Activated CD4-positive, alpha-beta T cell treated with anti-CD3 and anti-CD28 coated beads, Interleukin-2, amount 50 U/mL, for 16 hours (primary cell): ENCODE results near the gene PSMG3.

ENCODE experiments used
- DNase-seq: peaks from one replicate; pipeline ENCODE4 v3.0.0-alpha.2; 2020

Gene PSMG3

GRCh38 chr7:1542841-1543747, 26.7 kb downstream of the PSMG3 start:
- DNase-seq, result no peak

- no peak for DNase-seq
Observed at GRCh38 chr7:1542329-1542728, 27.5 kb downstream of the PSMG3 start.

GRCh38 chr7:1541431-1542162, 28.2 kb downstream of the PSMG3 start:
- no peak for DNase-seq

- DNase-seq, result no peak
Observed at GRCh38 chr7:1540776-1541271, 29.0 kb downstream of the PSMG3 start.

- DNase-seq, result no peak
Observed at GRCh38 chr7:1539882-1540775, 29.7 kb downstream of the PSMG3 start.

GRCh38 chr7:1539181-1539881, 30.5 kb downstream of the PSMG3 start:
- DNase-seq, result no peak

GRCh38 chr7:1538544-1539180, 31.2 kb downstream of the PSMG3 start:
- no peak for DNase-seq

GRCh38 chr7:1537535-1538412, 32.1 kb downstream of the PSMG3 start:
- DNase-seq, result no peak

- no peak for DNase-seq
Observed at GRCh38 chr7:1536743-1537534, 32.9 kb downstream of the PSMG3 start.

- no peak for DNase-seq
Observed at GRCh38 chr7:1536455-1536742, 33.4 kb downstream of the PSMG3 start.

- DNase-seq, result no peak
Observed at GRCh38 chr7:1535701-1536454, 34.0 kb downstream of the PSMG3 start.

- no peak for DNase-seq
Observed at GRCh38 chr7:1535100-1535458, 34.8 kb downstream of the PSMG3 start.

GRCh38 chr7:1534330-1535099, 35.3 kb downstream of the PSMG3 start:
- DNase-seq, result no peak

- DNase-seq, result peak; percentile 81
Observed at GRCh38 chr7:1533547-1534329, 36.1 kb downstream of the PSMG3 start.

- no peak for DNase-seq
Observed at GRCh38 chr7:1533255-1533546, 36.6 kb downstream of the PSMG3 start.

GRCh38 chr7:1532456-1533254, 37.2 kb downstream of the PSMG3 start:
- peak; percentile 67 for DNase-seq

- DNase-seq, result no peak
Observed at GRCh38 chr7:1531979-1532455, 37.8 kb downstream of the PSMG3 start.
